Stimulated activated naive CD4-positive, alpha-beta T cell treated with Interleukin-2 at 50 U/mL for 16 hours (primary cell): ENCODE data around the gene VPS11.

Source experiments
- DNase-seq: peaks from one replicate; lab custom pipeline; 2025; lab: John Stamatoyannopoulos, UW

The VPS11 gene

GRCh38 chr11:119121008-119121810, 53.6 kb downstream of the VPS11 start, which contains the start of gene HINFP:
Gene HINFP (plus strand): TSS chr11:119121580. CDS start chr11:119126945, 5,365 bp downstream.
- peak; percentile 100 for DNase-seq

DNA sequence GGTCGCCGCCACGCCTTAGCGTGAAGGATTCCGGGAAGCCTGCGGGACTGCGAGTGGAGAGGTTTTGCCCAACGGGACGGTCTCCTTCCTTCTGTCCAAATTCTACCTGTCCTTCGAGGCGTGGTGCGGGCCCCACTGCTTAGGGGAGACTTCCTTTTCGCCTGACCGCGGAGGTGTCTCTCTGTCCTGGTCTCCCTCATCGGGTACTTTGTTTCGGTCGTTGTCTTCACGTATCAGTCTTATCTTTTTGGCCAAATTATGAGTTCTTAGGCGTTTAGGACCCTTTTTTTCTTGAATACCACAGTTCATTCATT, 54.1 kb downstream of the VPS11 start:
- DNase-seq, result no peak

DNA sequence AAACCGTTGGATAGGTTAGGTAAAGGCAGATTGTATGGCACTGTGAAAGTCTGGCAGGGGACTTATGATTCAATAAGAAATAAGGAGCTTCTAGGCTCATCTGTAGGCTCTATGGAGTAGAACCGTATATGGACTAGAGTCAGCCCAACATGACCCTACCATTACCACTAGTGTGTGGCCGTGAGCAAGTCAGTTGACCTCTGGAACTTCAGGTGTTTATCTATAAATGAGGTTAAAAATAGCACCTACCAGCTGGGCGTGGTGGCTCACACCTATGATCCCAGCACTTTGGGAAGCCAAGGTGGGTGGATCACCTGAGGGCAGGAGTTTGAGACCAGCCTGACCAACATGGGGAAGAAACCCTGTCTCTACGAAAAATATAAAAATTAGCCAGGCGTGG, 58.2 kb downstream of the VPS11 start:
- DNase-seq, result no peak

- DNase-seq, result no peak
Measured at GRCh38 chr11:119126675-119127268, 59.2 kb downstream of the VPS11 start.

DNA sequence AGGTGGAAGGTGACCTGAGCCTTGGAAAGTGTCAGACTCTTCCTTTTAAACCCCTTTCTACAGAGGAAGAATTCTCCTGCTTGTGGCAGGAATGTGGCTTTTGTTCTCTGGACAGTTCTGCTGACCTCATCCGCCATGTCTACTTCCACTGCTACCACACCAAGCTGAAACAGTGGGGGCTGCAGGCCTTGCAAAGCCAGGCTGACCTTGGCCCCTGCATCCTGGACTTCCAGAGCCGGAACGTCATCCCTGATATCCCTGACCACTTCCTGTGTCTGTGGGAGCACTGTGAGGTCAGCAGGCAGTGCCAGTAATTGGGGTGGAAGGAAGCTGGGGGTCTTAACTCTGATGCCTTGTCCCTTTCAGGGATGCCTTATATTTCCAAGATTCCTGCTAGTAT, 63.0 kb downstream of the VPS11 start:
- no peak for DNase-seq
